ENCODE results near the gene SCAF4.
A peak's percentile ranks its signal among the peaks of the same experiment; 100 is the strongest.

Gene SCAF4

DNA sequence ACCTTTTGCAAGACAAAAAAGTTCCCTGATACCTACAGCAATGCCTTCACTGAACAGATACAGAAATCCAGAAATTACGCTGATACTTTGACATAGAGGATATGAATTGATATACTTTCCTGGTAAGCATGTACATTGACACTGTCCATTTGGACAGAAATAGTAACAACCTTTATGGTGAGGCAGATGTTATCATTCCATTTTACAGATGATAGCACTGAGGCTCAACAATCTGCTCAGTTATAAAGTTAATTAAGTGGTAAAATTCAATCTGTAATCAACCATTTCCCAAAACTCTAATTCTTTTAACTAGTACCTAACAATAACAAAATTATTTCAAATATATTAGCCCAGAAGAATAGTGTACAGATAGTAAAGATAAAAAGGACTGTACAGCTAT, 20.6 kb downstream of the SCAF4 start:
- H3K27me3 Mint-ChIP-seq, result no peaks in the 10 kb centered on the region
- no peak overlapping the region for H3K27ac Mint-ChIP-seq
- H3K4me3 Mint-ChIP-seq, result no peak overlapping the region
- peaks cover 91% of the 10 kb centered on the region for H3K4me1 Mint-ChIP-seq (ENCODE audit: low read depth)
- no peaks in the 10 kb centered on the region for H3K36me3 Mint-ChIP-seq
- no peaks in the 10 kb centered on the region for H3K9me3 Mint-ChIP-seq (ENCODE audit: low read depth)

DNA sequence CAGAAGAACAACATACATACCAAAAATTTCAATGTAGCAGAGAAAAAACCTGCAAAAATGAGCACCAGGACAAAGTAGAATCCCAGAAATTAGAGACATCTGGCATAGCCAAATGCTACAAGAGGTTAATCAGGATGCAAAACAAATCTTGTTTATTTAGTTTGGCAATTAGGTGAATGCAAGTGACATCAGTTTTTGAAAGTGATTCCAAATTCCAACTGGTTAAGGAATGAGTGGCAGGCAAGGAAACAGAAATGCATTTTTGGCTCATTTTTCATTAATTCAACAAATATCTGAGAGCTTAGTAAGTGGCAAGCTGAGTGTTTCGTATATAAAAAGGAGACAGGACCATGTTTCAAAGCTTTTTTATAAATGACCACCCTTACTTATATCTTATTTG, 21.3 kb downstream of the SCAF4 start:
- Mint-ChIP-seq H3K9me3 (ENCODE audit: low read depth) (no peaks in the 10 kb centered on the region), H3K4me1 (ENCODE audit: low read depth) (peaks cover 86% of the 10 kb centered on the region), H3K27ac (no peak overlapping the region), H3K36me3 (no peaks in the 10 kb centered on the region), H3K27me3 (no peaks in the 10 kb centered on the region), H3K4me3 (no peak overlapping the region)

DNA sequence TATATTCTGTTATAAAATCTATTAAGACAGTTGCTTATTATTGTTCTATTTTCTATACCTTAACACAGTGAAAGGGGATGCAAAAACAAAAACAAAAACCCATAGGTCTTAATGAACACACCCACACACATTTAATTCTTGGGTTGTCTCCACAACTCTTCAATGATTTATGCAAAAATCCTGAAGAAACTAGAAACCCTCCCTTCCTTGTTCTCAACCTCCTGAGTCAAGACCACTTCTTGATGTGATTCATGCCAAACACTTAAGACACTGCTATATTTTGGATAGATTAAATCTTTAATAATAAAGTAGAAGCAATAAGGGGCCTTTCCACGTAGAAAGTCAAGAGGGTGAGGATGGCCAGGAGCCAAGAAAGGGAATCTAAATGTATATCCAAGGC, 23.4 kb downstream of the SCAF4 start:
- Mint-ChIP-seq H3K9me3 (ENCODE audit: low read depth) (no peaks in the 10 kb centered on the region), H3K4me1 (ENCODE audit: low read depth) (peaks cover 68% of the 10 kb centered on the region), H3K4me3 (no peak overlapping the region), H3K27me3 (no peaks in the 10 kb centered on the region), H3K36me3 (no peaks in the 10 kb centered on the region), H3K27ac (no peak overlapping the region)

DNA sequence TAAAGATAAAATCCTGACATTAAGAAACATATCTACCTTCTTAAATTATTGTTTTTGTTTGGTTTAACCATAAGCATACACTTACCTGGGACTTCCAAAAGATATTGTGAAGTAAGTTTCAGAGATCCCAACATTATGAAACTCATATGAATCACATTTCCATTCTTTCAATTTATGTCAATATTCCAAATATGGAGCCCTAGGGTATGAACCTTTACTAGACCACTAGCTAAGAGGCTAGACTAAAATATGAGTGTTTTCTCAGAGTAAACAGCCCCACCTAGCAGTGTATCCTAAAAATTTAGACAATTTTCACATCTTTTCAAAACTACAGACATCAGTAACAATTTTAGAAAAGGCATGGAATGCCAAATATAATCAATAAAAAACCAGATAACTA, 24.4 kb downstream of the SCAF4 start:
- H3K36me3 Mint-ChIP-seq, result no peaks in the 10 kb centered on the region
- H3K27ac Mint-ChIP-seq, result no peak overlapping the region
- H3K4me1 Mint-ChIP-seq (ENCODE audit: low read depth), result peaks cover 60% of the 10 kb centered on the region
- no peaks in the 10 kb centered on the region for H3K27me3 Mint-ChIP-seq
- no peaks in the 10 kb centered on the region for H3K9me3 Mint-ChIP-seq (ENCODE audit: low read depth)
- no peak overlapping the region for H3K4me3 Mint-ChIP-seq

DNA sequence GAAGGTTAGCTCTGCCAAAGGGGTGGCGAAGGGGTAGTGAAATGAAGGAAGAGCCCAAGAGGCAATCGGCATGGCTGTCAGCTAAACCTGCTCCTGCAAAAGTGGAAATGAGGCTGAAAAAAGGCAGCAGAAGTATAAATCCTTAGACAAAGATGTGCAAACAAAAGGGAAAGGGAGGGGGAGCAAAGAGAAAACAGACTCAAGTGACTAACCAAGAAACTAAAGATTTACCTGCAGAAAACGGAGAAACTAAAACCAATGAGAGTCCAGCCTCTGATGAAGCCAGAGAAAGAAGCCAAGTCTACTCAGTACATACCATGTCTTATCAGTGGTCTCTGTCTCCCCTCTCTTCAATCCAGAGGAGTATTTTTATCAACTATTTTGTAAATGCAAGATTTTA, 25.4 kb downstream of the SCAF4 start:
- Mint-ChIP-seq H3K27me3 (no peaks in the 10 kb centered on the region), H3K27ac (peak overlapping the region; percentile 16), H3K4me1 (ENCODE audit: low read depth) (peaks cover 54% of the 10 kb centered on the region), H3K9me3 (ENCODE audit: low read depth) (no peaks in the 10 kb centered on the region), H3K36me3 (peaks cover 2% of the 10 kb centered on the region), H3K4me3 (peak overlapping the region; percentile 3)

DNA sequence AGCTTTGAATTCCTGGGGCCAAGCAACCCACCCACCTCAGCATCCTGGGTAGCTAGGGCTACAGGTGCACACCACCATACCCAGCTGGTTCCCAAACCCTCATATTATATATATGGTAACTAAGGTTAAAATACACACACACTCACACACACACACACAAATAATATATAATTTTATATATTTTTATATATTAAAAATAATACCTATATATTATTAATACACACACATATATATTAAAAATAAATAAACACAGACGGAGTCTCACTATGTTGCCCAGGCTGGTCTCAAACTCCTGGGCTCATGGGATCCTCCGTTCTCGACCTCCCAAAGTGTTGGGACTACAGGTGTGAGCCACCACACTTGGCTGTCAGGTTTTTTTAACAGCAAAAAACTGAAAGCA, 31.9 kb downstream of the SCAF4 start:
- Mint-ChIP-seq H3K4me3 (no peak overlapping the region), H3K36me3 (peaks cover 8% of the 10 kb centered on the region), H3K27ac (no peak overlapping the region), H3K27me3 (no peaks in the 10 kb centered on the region), H3K4me1 (ENCODE audit: low read depth) (peaks cover 6% of the 10 kb centered on the region), H3K9me3 (ENCODE audit: low read depth) (no peaks in the 10 kb centered on the region)

DNA sequence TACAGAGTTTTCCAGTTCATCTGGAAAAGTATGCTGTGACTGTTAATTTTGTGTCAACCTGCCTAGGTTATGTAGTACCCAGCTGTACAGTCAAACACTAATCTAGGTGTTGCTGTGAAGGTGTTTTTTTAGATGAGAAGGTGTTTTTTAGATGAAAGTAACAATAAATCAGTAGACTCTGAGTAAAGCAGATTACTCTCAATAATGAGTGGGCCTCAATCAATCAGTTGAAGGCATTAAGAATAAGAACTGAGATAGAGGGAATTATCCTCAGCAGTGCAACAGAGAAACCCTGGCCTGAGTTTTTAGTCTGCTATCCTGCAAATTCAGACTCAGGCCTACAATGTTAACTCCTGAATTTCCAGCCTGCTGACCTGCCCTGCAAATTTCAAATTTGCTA, 33.5 kb downstream of the SCAF4 start:
- Mint-ChIP-seq H3K27me3 (no peaks in the 10 kb centered on the region), H3K4me3 (no peak overlapping the region), H3K27ac (peak overlapping the region; percentile 58), H3K36me3 (peaks cover 14% of the 10 kb centered on the region), H3K4me1 (ENCODE audit: low read depth) (peaks cover 4% of the 10 kb centered on the region), H3K9me3 (ENCODE audit: low read depth) (no peaks in the 10 kb centered on the region)

DNA sequence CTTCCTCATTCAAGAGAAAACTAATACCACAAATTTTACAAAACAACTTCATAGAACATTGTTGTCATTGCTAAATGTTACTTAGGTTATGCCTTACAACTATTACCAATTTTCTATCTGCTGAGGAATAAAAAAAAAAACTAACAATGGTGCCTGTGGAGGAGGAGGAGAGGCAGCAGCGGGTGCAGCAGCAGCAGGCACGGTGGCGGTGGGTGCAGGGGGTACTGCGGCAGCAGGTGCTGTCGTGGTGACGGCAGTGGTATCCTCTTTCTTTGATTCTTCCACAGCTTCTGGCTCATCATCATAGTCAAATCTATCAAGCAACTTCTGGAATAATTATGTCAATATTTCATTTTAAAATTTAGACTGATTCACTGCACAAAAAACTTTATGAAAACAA, 35.5 kb downstream of the SCAF4 start:
- peaks cover 12% of the 10 kb centered on the region for H3K36me3 Mint-ChIP-seq
- no peaks in the 10 kb centered on the region for H3K27me3 Mint-ChIP-seq
- H3K4me1 Mint-ChIP-seq (ENCODE audit: low read depth), result peaks cover 4% of the 10 kb centered on the region
- no peak overlapping the region for H3K4me3 Mint-ChIP-seq
- H3K27ac Mint-ChIP-seq, result no peak overlapping the region
- H3K9me3 Mint-ChIP-seq (ENCODE audit: low read depth), result no peaks in the 10 kb centered on the region

DNA sequence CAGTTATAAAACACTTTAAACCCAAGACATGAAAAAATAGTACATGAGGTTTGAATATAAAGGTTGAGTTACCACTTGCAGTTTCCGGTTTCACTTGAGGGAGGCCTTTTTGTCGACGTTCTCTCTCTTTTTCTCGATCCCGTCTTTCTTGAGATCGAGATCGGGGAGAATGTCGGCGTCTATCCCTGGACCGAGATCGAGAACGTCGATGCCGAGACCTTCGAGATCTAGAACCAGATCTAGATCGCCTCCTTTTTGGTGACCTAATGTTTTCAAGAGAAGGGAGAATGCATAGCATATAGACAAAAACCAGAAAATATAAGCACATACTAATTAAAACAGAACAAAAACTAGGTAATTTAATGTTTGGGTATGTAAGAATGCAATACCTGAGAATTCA, 38.7 kb downstream of the SCAF4 start:
- Mint-ChIP-seq H3K27ac (no peak overlapping the region), H3K4me3 (no peak overlapping the region), H3K36me3 (peaks cover 11% of the 10 kb centered on the region), H3K4me1 (ENCODE audit: low read depth) (no peaks in the 10 kb centered on the region), H3K27me3 (no peaks in the 10 kb centered on the region), H3K9me3 (ENCODE audit: low read depth) (no peaks in the 10 kb centered on the region)

DNA sequence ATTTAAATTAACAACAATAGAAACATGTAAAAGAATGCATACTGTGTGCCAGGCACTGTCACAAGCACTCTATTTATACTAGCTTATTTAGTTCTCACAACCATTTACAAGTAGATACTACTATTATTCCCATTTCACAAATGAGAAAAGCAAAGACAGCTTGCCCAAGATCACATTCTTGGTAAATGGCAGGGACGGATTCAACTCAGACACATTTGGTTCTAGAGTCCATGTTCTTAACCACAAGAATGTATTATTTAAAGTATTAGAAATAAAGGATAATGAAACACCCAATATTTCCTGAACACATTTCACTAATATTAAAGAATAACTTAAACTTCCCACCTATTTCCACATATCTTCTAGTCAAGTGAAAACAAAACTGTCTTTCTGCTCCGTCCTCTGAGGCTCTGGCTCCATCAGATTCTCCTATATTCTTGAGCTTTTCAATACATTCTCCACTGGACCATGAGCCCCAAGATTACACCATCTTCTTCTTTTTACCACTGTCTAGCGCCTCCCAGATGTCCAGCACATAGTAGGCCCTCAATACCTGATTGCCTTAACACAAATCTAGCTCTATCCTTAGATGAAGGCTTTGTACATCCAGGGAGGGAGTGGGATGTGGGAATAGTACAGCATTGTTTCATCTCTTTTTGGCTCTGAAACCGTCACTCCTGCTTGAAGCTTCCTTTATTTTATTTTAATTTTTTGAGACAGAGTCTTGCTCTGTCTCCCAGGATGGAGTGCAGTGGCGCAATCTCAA, 43.1 kb downstream of the SCAF4 start:
- H3K4me3 Mint-ChIP-seq, result no peak overlapping the region
- no peaks in the 10 kb centered on the region for H3K4me1 Mint-ChIP-seq (ENCODE audit: low read depth)
- no peaks in the 10 kb centered on the region for H3K9me3 Mint-ChIP-seq (ENCODE audit: low read depth)
- H3K27ac Mint-ChIP-seq, result peak overlapping the region; percentile 61
- peaks cover 7% of the 10 kb centered on the region for H3K36me3 Mint-ChIP-seq
- H3K27me3 Mint-ChIP-seq, result no peaks in the 10 kb centered on the region

DNA sequence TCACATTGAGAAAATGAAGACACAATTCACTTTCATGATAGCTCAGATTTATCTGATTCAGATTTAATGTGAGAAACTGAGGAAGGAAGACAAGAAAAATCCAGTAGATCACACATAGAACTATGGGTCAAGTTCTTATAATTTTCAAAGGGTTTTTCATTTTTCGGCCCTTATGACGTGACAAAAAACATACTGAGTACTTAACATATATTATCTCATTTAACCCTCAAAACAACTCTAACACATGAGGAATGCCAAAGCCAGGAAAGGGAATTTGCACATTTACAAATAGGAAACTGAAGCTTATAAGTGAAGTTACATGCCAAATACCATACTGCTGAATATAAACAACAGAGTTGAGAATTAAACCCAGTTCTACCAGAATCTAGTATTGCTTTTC, 44.8 kb downstream of the SCAF4 start:
- peaks cover 5% of the 10 kb centered on the region for H3K36me3 Mint-ChIP-seq
- no peaks in the 10 kb centered on the region for H3K9me3 Mint-ChIP-seq (ENCODE audit: low read depth)
- H3K4me3 Mint-ChIP-seq, result no peak overlapping the region
- no peaks in the 10 kb centered on the region for H3K4me1 Mint-ChIP-seq (ENCODE audit: low read depth)
- no peak overlapping the region for H3K27ac Mint-ChIP-seq
- H3K27me3 Mint-ChIP-seq, result no peaks in the 10 kb centered on the region

DNA sequence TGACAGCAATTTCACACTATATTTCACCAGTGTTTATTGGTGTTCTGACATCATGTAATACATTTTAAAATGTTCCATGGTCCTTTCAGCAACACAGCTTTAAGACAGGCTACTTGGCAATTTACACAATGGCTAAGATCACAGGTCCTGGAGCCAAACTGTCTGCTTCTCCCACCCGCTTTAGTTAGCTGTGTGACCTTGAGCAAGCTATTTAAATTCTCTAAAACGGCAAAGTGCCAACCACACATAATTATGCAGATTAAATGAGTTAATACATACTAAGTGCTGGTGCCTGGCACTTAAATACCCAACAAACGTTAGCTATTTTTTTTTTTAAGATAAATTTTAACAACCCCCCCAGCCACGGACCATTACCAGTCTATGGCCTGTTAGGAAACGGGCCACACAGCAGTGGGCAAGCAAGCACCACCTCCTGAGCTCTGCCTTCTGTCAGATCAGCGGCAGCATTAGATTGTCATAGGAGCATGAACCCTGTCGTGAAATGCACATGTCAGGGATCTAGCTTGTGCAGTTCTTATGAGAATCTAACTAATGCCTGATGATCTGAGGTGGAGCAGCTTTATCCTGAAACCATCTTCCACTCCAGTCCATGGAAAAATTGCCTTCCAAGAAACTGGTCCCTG, 45.5 kb downstream of the SCAF4 start:
- H3K27me3 Mint-ChIP-seq, result no peaks in the 10 kb centered on the region
- H3K4me1 Mint-ChIP-seq (ENCODE audit: low read depth), result no peaks in the 10 kb centered on the region
- no peak overlapping the region for H3K27ac Mint-ChIP-seq
- no peak overlapping the region for H3K4me3 Mint-ChIP-seq
- peaks cover 5% of the 10 kb centered on the region for H3K36me3 Mint-ChIP-seq
- H3K9me3 Mint-ChIP-seq (ENCODE audit: low read depth), result no peaks in the 10 kb centered on the region

DNA sequence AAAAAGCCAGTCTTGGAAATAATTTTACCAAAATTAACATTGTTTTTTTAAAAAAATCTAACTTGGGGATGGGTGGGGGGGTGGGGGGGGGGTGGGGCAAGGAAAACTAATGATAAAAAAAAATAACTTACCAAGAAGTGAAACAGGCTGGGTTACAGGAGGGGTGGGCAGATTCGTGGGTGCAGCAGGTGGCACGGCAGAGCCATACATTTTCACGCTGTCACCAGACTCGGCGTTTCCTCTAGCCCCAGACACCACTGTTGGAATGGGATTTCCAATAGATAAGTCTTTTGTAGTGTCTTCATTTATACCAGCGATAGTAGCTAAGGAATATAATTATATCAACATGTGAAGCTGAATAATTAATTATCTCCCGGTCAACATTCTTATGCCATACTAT, 47.0 kb downstream of the SCAF4 start:
- peaks cover 4% of the 10 kb centered on the region for H3K36me3 Mint-ChIP-seq
- no peak overlapping the region for H3K4me3 Mint-ChIP-seq
- H3K4me1 Mint-ChIP-seq (ENCODE audit: low read depth), result no peaks in the 10 kb centered on the region
- H3K27ac Mint-ChIP-seq, result no peak overlapping the region
- H3K27me3 Mint-ChIP-seq, result no peaks in the 10 kb centered on the region
- no peaks in the 10 kb centered on the region for H3K9me3 Mint-ChIP-seq (ENCODE audit: low read depth)

DNA sequence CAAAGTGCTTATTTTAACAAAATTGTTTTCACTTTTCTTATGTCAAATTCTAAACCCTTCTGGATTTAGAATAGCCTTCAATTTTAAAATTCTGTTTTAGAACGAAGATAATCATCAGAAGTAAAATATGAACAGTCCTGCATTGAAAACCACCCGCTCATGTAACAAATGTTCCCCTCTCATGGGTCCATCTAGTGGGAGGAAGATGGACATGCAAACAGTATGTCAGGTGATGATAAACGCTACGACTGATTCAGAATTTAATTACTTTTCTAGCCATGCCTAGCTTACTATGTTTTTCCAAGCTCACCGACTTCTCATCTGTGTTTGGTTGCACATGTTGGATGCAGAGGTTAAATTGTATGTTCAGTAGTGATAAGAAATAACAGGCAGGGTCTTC, 48.9 kb downstream of the SCAF4 start:
- peaks cover 8% of the 10 kb centered on the region for H3K36me3 Mint-ChIP-seq
- H3K9me3 Mint-ChIP-seq (ENCODE audit: low read depth), result no peaks in the 10 kb centered on the region
- H3K27ac Mint-ChIP-seq, result no peak overlapping the region
- no peaks in the 10 kb centered on the region for H3K27me3 Mint-ChIP-seq
- H3K4me1 Mint-ChIP-seq (ENCODE audit: low read depth), result no peaks in the 10 kb centered on the region
- H3K4me3 Mint-ChIP-seq, result no peak overlapping the region

DNA sequence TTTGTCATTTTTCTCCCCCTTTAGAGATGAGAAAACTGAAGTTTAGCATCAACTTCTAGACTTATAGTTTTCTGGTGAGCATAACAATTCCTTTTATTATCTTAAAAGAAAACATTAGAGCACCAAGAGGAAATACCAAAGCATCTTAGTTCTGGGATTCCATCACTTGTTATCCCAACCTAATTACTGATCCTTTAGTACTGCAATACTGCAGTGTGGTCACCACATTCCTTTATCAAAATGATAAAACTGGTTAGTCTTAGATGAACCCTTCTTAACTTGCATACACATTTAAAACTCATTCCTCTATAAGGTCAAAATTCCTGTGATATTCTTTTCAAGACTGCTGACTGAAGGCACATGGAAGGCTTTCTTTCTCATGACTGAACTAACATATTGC, 49.3 kb downstream of the SCAF4 start:
- Mint-ChIP-seq H3K36me3 (peaks cover 8% of the 10 kb centered on the region), H3K27me3 (no peaks in the 10 kb centered on the region), H3K27ac (no peak overlapping the region), H3K9me3 (ENCODE audit: low read depth) (no peaks in the 10 kb centered on the region), H3K4me1 (ENCODE audit: low read depth) (no peaks in the 10 kb centered on the region), H3K4me3 (no peak overlapping the region)

DNA sequence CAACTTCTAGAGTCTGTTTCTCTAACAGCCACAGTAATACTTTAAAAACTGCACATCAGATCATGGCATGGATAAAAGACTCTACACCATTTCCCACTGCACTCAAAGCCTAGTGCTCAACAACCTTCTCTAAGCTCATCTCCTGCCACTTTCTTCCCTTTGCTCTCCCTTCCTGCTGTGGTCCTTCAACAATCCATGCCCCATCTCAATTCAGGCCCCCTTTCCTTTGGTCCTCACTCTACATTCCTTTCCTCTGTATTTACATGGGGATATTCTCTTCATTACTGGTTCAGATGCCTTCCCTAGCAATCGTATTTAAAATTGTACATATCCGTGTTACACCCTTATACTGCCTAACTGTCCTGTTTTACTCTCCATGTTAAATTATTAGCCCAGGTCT, 53.4 kb downstream of the SCAF4 start:
- Mint-ChIP-seq H3K4me3 (no peak overlapping the region), H3K9me3 (ENCODE audit: low read depth) (no peaks in the 10 kb centered on the region), H3K4me1 (ENCODE audit: low read depth) (no peaks in the 10 kb centered on the region), H3K27me3 (no peaks in the 10 kb centered on the region), H3K27ac (no peak overlapping the region), H3K36me3 (peaks cover 5% of the 10 kb centered on the region)

Measured in activated naive CD8-positive, alpha-beta T cell (primary cell).